Measurements from ENCODE around the gene ATXN1. TPM values are rescaled to one million over a fixed set of nuclear protein-coding genes. Genes with fewer than 3 reads are reported as not detected.
"Not testable (repeated sequence)": the region's sequence is repeated elsewhere in the genome, so short reads cannot be mapped to it uniquely, and the experiment has no call there.

ATXN1 gene
- total RNA-seq, 1 donor from 2014 or later = 15.5 TPM

GRCh38 chr6:16789329-16790038, 28.2 kb upstream of the ATXN1 start:
- H3K27ac Mint-ChIP-seq (ENCODE audit: unreplicated experiment) = no peak overlapping the region
- peaks cover 10% of the 10 kb centered on the region for H3K36me3 Mint-ChIP-seq (ENCODE audit: unreplicated experiment)
- no peaks in the 10 kb centered on the region for H3K4me1 Mint-ChIP-seq (ENCODE audit: low read depth, unreplicated experiment)
- no peak for DNase-seq
- TF ChIP-seq CTCF (IDR thresholded peaks at IDR 0.05; ENCODE audit: partially characterized antibody, unreplicated experiment) = no peak
- no peaks in the 10 kb centered on the region for H3K27me3 Mint-ChIP-seq (ENCODE audit: unreplicated experiment)
- no peak overlapping the region for H3K4me3 Mint-ChIP-seq (ENCODE audit: unreplicated experiment)
- no peaks in the 10 kb centered on the region for H3K9me3 Mint-ChIP-seq (ENCODE audit: unreplicated experiment)

GRCh38 chr6:16787128-16787682, 25.9 kb upstream of the ATXN1 start:
- Mint-ChIP-seq H3K9me3 (ENCODE audit: unreplicated experiment) (no peaks in the 10 kb centered on the region), H3K4me1 (ENCODE audit: low read depth, unreplicated experiment) (no peaks in the 10 kb centered on the region), H3K27me3 (ENCODE audit: unreplicated experiment) (peaks cover 2% of the 10 kb centered on the region), H3K4me3 (ENCODE audit: unreplicated experiment) (no peak overlapping the region), H3K36me3 (ENCODE audit: unreplicated experiment) (peaks cover 10% of the 10 kb centered on the region), H3K27ac (ENCODE audit: unreplicated experiment) (no peak overlapping the region)
- DNase-seq = no peak
- no peak for TF ChIP-seq CTCF (IDR thresholded peaks at IDR 0.05; ENCODE audit: partially characterized antibody, unreplicated experiment)

- Mint-ChIP-seq H3K4me1 (ENCODE audit: low read depth, unreplicated experiment) (no peaks in the 10 kb centered on the region), H3K4me3 (ENCODE audit: unreplicated experiment) (no peak overlapping the region), H3K36me3 (ENCODE audit: unreplicated experiment) (peaks cover 9% of the 10 kb centered on the region), H3K9me3 (ENCODE audit: unreplicated experiment) (no peaks in the 10 kb centered on the region), H3K27me3 (ENCODE audit: unreplicated experiment) (peaks cover 2% of the 10 kb centered on the region), H3K27ac (ENCODE audit: unreplicated experiment) (no peak overlapping the region)
- TF ChIP-seq CTCF (IDR thresholded peaks at IDR 0.05; ENCODE audit: partially characterized antibody, unreplicated experiment) = no peak
- DNase-seq = no peak
These were observed 24.2 kb upstream of the ATXN1 start for GRCh38 chr6:16785496-16785895.

- not testable (repeated sequence) for H3K4me3 Mint-ChIP-seq (ENCODE audit: unreplicated experiment); DNase-seq; H3K27ac Mint-ChIP-seq (ENCODE audit: unreplicated experiment); H3K36me3 Mint-ChIP-seq (ENCODE audit: unreplicated experiment); H3K9me3 Mint-ChIP-seq (ENCODE audit: unreplicated experiment); H3K4me1 Mint-ChIP-seq (ENCODE audit: low read depth, unreplicated experiment); H3K27me3 Mint-ChIP-seq (ENCODE audit: unreplicated experiment)
These were observed 23.7 kb upstream of the ATXN1 start for GRCh38 chr6:16784957-16785356.

GRCh38 chr6:16783952-16784565, 22.8 kb upstream of the ATXN1 start:
- DNase-seq = no peak
- Mint-ChIP-seq H3K27ac (ENCODE audit: unreplicated experiment) (no peak overlapping the region), H3K4me3 (ENCODE audit: unreplicated experiment) (no peak overlapping the region), H3K36me3 (ENCODE audit: unreplicated experiment) (no peaks in the 10 kb centered on the region), H3K9me3 (ENCODE audit: unreplicated experiment) (no peaks in the 10 kb centered on the region), H3K4me1 (ENCODE audit: low read depth, unreplicated experiment) (no peaks in the 10 kb centered on the region), H3K27me3 (ENCODE audit: unreplicated experiment) (peaks cover 5% of the 10 kb centered on the region)
- no peak for TF ChIP-seq CTCF (IDR thresholded peaks at IDR 0.05; ENCODE audit: partially characterized antibody, unreplicated experiment)
